RWPE1 (cell line): Measurements from ENCODE around the gene RSPO4.

Experiments used
- CTCF ChIA-PET: fragments of 350-600 bp; sonication (Branson Sonifier 250); formaldehyde crosslinking; extraction: SDS; loops from one replicate; lab custom pipeline; 2021; lab: Yijun Ruan, JAX
- POLR2A ChIA-PET: fragments of 400-600 bp; formaldehyde crosslinking; extraction: SDS; loops from one replicate; lab custom pipeline; 2020; ENCODE audit warnings: antibody characterized with exemption; ENCODE audit not compliant: low non-redundant PET; lab: Yijun Ruan, JAX
- DNase-seq: peaks from one replicate; pipeline ENCODE4 v3.0.0; 2012; ENCODE audit warnings: low spot score
- H3K27ac ChIP-seq: fragments of 450-650 bp; 2 replicates; pipeline ENCODE4 v1.5.1; 2017
- TF ChIP-seq, protein P1 (sequence below): fragments of 450-650 bp; conservative IDR thresholded peaks from 2 replicates; pipeline ENCODE4 v1.5.1; 2017; ENCODE audit warnings: low read depth, mild to moderate bottlenecking

RSPO4 gene

DNA sequence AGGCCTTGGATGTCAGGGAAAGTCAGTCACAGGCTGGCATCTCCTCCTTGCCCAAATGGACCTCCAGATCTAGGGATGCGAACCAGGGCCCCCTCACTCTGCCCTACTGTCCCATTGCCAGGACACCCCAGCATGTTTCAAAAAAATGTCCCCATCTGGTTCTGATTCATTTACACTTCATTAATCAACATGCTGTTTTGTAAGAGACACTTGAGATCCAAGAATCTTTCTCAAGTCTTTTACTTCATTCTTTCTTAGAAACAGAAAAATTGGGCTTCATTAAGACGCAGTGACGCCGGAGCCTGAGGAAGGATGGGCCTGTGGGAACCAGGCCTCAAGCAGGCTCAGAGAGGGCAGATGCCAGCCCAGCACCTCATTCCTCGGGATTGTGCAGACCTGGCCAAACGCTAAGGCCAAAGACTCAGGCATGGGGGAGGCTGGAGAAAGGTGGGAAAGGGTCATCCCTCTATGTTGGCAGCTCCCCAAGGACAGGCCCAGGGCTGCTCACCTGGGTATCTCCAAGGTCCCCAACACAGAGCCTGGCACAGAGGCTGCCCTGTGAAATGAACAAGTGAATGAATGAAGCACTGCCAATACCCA lies 3.8 kb downstream of the RSPO4 start:
- TF ChIP-seq, protein P1, sequence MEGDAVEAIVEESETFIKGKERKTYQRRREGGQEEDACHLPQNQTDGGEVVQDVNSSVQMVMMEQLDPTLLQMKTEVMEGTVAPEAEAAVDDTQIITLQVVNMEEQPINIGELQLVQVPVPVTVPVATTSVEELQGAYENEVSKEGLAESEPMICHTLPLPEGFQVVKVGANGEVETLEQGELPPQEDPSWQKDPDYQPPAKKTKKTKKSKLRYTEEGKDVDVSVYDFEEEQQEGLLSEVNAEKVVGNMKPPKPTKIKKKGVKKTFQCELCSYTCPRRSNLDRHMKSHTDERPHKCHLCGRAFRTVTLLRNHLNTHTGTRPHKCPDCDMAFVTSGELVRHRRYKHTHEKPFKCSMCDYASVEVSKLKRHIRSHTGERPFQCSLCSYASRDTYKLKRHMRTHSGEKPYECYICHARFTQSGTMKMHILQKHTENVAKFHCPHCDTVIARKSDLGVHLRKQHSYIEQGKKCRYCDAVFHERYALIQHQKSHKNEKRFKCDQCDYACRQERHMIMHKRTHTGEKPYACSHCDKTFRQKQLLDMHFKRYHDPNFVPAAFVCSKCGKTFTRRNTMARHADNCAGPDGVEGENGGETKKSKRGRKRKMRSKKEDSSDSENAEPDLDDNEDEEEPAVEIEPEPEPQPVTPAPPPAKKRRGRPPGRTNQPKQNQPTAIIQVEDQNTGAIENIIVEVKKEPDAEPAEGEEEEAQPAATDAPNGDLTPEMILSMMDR: no peak
- POLR2A ChIA-PET: no interaction called here
- DNase-seq: no peak
- H3K27ac ChIP-seq: no peak overlapping the region
- CTCF ChIA-PET: interaction anchor here (0.6 to 0.7 kb wide), 2 partner anchors 102 to 204 kb away, joined by 3 to 4 read pairs; no protein-coding TSS in a partner anchor

DNA sequence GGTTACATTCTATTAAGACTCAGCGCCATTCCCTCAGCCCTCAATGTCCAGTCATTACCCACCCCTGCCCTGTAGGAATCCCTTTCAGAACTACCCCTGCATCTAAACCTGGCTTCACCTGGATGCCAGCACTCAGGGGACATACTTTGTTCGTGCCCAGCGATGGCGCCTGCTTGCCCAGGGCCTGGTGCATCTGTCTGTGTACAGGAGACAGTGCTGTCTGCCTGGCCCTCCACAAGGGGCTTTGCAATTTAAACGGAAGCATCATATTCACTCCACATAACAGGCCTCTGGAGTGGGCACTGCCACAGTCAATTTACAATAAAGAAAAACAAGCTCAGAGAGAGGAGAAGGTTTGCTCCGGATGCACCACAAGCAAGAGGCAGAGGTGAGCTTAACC lies 4.6 kb downstream of the RSPO4 start:
- DNase-seq: no peak
- ChIA-PET CTCF (no interaction called here), POLR2A (no interaction called here)
- H3K27ac ChIP-seq: no peak overlapping the region
- TF ChIP-seq, protein P1: no peak

DNA sequence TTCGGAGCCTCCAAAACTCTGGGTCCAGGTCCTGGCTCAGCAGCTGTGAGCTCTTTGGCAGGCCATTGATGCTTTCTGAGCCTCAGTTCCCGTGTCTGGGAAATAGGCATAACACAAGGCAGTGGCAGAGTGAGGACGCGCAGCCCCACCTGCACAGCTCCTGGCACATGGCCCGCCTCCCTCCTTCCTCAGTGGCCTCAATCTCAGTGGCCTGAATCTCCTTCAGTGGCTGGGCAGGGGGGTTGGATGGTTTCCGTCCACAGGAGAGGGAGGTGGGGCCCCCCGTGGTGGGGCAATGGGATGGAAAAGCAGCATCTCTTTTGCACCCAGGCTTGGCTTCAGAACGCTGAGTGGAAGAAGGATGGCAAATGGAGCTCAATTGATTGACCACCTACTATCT lies 5.1 kb downstream of the RSPO4 start:
- CTCF ChIA-PET: no interaction called here
- DNase-seq: no peak
- TF ChIP-seq, protein P1: no peak
- H3K27ac ChIP-seq: no peak overlapping the region
- POLR2A ChIA-PET: no interaction called here

DNA sequence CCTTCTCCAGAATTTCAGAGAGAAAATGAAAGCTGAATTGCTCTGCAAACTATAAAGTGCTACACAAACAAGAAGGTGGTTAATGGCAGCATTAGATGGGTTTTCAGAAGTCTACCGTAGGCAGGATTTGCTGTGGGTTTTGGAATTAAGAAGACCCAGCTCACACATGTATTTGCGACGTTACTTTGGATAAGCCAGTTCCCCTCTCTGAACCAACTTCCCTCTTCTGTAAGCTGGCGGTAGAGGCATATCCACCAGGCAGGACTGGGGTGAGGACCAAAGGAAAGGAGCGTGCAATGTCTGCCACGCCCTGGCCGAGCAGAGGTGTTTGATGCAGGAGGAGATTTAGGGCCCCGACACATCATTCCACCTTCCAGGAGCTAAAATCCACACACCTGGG lies 6.9 kb downstream of the RSPO4 start:
- no peak for DNase-seq

DNA sequence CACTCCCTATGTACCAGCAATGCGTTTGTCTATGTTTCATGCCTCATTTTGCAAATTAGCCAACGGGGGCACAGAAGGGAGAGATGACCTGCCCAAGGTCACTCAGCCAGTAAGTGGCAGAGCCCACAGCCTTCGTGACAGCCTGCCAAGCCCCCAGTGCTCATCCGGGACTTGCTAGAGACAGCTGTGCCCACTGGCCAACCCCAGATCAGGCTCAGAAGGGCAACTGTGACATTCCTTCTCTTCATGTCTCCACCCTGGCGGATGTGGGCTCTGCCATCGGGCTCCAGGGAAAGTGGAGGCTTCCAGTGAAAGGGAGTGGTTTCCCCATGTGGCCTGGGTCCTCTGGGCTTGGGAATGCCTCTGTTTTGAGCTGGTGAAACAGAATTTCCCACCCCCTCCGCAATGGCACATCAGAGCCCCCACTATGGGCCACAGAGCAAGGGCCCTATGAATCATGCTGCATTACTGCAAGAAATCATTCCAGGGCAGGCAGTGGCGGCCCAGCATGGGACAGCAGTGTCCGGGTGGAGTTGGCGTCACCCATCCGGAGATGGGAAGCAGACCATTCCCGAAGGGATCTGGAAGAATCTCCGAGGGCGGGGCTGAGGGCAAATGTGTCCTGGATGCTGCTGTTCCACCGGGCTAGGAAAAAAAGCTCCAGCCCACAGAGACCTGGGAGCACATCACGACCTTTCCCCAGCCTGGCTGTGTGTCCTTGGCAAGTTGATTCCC lies 9.1 kb downstream of the RSPO4 start:
- ChIA-PET CTCF (interaction anchor here (0.6 kb wide), 1 partner anchor 21 kb away, joined by 4 read pairs; no protein-coding TSS in a partner anchor), POLR2A (no interaction called here)
- no peak for DNase-seq

More for the DNA sequence above, 6.9 kb downstream of the RSPO4 start:
- CTCF ChIA-PET: interaction anchor here (0.7 kb wide), 1 partner anchor 371 kb away, joined by 4 read pairs; no protein-coding TSS in a partner anchor
- POLR2A ChIA-PET: no interaction called here
- no peak overlapping the region for H3K27ac ChIP-seq
- TF ChIP-seq, protein P1: no peak

DNA sequence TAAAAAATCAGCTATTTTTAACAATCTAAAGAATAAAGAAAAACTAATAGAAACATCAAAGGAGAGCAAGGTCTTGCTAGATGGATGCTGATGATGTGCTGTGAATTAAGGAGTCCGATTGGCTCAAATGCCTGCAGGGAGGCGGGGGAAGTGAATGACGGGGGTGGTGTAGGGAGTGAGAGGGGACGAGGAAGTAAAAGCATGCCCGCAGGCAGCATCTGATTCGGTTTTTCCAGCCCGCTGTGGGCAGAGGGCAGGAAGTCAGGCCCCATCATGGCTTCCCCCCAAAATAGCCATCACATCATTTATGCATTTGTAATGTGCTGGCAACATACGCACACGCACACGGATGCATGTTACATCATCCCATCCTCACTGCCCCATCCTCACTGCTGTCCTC lies 10.3 kb downstream of the RSPO4 start:
- no peak overlapping the region for H3K27ac ChIP-seq
- DNase-seq: no peak
- ChIA-PET CTCF (no interaction called here), POLR2A (no interaction called here)
- TF ChIP-seq, protein P1: no peak

More for the DNA sequence above, 9.1 kb downstream of the RSPO4 start:
- TF ChIP-seq, protein P1: no peak
- H3K27ac ChIP-seq: no peak overlapping the region
